ENCODE measurements around the gene ARID4B.
A peak's percentile ranks its signal among the peaks of the same experiment; 100 is the strongest.

The ARID4B gene

GRCh38 chr1:235240960-235241359 lies 87.0 kb downstream of the ARID4B start:
- H2AFZ ChIP-seq (ENCODE audit: low read depth, low read length) = no peak overlapping the region
- ATAC-seq (ENCODE audit: insufficient read depth, low read depth) (no peak), DNase-seq (no peak)
- no peak for TF ChIP-seq CTCF (IDR thresholded peaks at IDR 0.05; ENCODE audit: borderline replicate concordance, extremely low read depth, low read length, poor library complexity, severe bottlenecking)
- TF ChIP-seq EZH2 (IDR thresholded peaks at IDR 0.05; ENCODE audit: borderline replicate concordance, low read depth, low read length, severe bottlenecking) = no peak
- H3K4me2 ChIP-seq (ENCODE audit: insufficient read depth, low read length) = no peak overlapping the region
- peaks cover 48% of the 10 kb centered on the region for H3K36me3 ChIP-seq (ENCODE audit: insufficient read depth, low read length)
- no peak overlapping the region for H3K27ac ChIP-seq (ENCODE audit: low read length)
- H3K27me3 ChIP-seq (ENCODE audit: insufficient read depth, low read length, poor library complexity) = no peaks in the 10 kb centered on the region
- H4K20me1 ChIP-seq (ENCODE audit: insufficient read depth, low read length) = no peaks in the 10 kb centered on the region
- H3K9me3 ChIP-seq (ENCODE audit: insufficient read depth, low read length, severe bottlenecking) = no peaks in the 10 kb centered on the region
- peaks cover 30% of the 10 kb centered on the region for H3K79me2 ChIP-seq (ENCODE audit: insufficient read depth, low read length)
- peaks cover 27% of the 10 kb centered on the region for H3K4me1 ChIP-seq (ENCODE audit: insufficient read depth, low read length)
- H3K4me3 ChIP-seq (ENCODE audit: low read depth in 1 of 2, low read length in 2 of 2) = no peak overlapping the region
- no peak overlapping the region for H3K9ac ChIP-seq (ENCODE audit: low read depth, low read length)

GRCh38 chr1:235239851-235240250 lies 88.1 kb downstream of the ARID4B start:
- H3K4me3 ChIP-seq (ENCODE audit: low read depth in 1 of 2, low read length in 2 of 2) = no peak overlapping the region
- peaks cover 26% of the 10 kb centered on the region for H3K79me2 ChIP-seq (ENCODE audit: insufficient read depth, low read length)
- H3K4me1 ChIP-seq (ENCODE audit: insufficient read depth, low read length) = peaks cover 16% of the 10 kb centered on the region
- DNase-seq (no peak), ATAC-seq (ENCODE audit: insufficient read depth, low read depth) (no peak)
- H3K9ac ChIP-seq (ENCODE audit: low read depth, low read length) = no peak overlapping the region
- peaks cover 56% of the 10 kb centered on the region for H3K36me3 ChIP-seq (ENCODE audit: insufficient read depth, low read length)
- H4K20me1 ChIP-seq (ENCODE audit: insufficient read depth, low read length) = no peaks in the 10 kb centered on the region
- H3K4me2 ChIP-seq (ENCODE audit: insufficient read depth, low read length) = no peak overlapping the region
- no peak overlapping the region for H2AFZ ChIP-seq (ENCODE audit: low read depth, low read length)
- 0 out of 2 replicates have a peak overlapping the region, but pooled peaks have one; percentile 13 for H3K27ac ChIP-seq (ENCODE audit: low read length)
- H3K9me3 ChIP-seq (ENCODE audit: insufficient read depth, low read length, severe bottlenecking) = no peaks in the 10 kb centered on the region
- TF ChIP-seq CTCF (IDR thresholded peaks at IDR 0.05; ENCODE audit: borderline replicate concordance, extremely low read depth, low read length, poor library complexity, severe bottlenecking) = no peak
- no peak for TF ChIP-seq EZH2 (IDR thresholded peaks at IDR 0.05; ENCODE audit: borderline replicate concordance, low read depth, low read length, severe bottlenecking)
- H3K27me3 ChIP-seq (ENCODE audit: insufficient read depth, low read length, poor library complexity) = no peaks in the 10 kb centered on the region

GRCh38 chr1:235238558-235238957 lies 89.4 kb downstream of the ARID4B start:
- Histone ChIP-seq H3K9ac (ENCODE audit: low read depth, low read length) (no peak overlapping the region), H3K36me3 (ENCODE audit: insufficient read depth, low read length) (peaks cover 63% of the 10 kb centered on the region), H3K4me1 (ENCODE audit: insufficient read depth, low read length) (peaks cover 3% of the 10 kb centered on the region; the same call in 1 of the 2 replicates), H3K27me3 (ENCODE audit: insufficient read depth, low read length, poor library complexity) (no peaks in the 10 kb centered on the region), H3K4me3 (ENCODE audit: low read depth in 1 of 2, low read length in 2 of 2) (no peak overlapping the region), H2AFZ (ENCODE audit: low read depth, low read length) (no peak overlapping the region), H3K9me3 (ENCODE audit: insufficient read depth, low read length, severe bottlenecking) (no peaks in the 10 kb centered on the region), H3K4me2 (ENCODE audit: insufficient read depth, low read length) (no peak overlapping the region), H3K79me2 (ENCODE audit: insufficient read depth, low read length) (peaks cover 16% of the 10 kb centered on the region), H4K20me1 (ENCODE audit: insufficient read depth, low read length) (no peaks in the 10 kb centered on the region), H3K27ac (ENCODE audit: low read length) (no peak overlapping the region)
- DNase-seq (no peak), ATAC-seq (ENCODE audit: insufficient read depth, low read depth) (no peak)
- TF ChIP-seq CTCF (IDR thresholded peaks at IDR 0.05; ENCODE audit: borderline replicate concordance, extremely low read depth, low read length, poor library complexity, severe bottlenecking) (no peak), EZH2 (IDR thresholded peaks at IDR 0.05; ENCODE audit: borderline replicate concordance, low read depth, low read length, severe bottlenecking) (no peak)

GRCh38 chr1:235236128-235236527 lies 91.9 kb downstream of the ARID4B start:
- H3K4me2 ChIP-seq (ENCODE audit: insufficient read depth, low read length) = no peak overlapping the region
- H3K9me3 ChIP-seq (ENCODE audit: insufficient read depth, low read length, severe bottlenecking) = no peaks in the 10 kb centered on the region
- H3K4me3 ChIP-seq (ENCODE audit: low read depth in 1 of 2, low read length in 2 of 2) = no peak overlapping the region
- ATAC-seq (ENCODE audit: insufficient read depth, low read depth) (no peak), DNase-seq (no peak)
- H2AFZ ChIP-seq (ENCODE audit: low read depth, low read length) = no peak overlapping the region
- H3K27ac ChIP-seq (ENCODE audit: low read length) = no peak overlapping the region
- peaks cover 73% of the 10 kb centered on the region for H3K36me3 ChIP-seq (ENCODE audit: insufficient read depth, low read length)
- H3K27me3 ChIP-seq (ENCODE audit: insufficient read depth, low read length, poor library complexity) = no peaks in the 10 kb centered on the region
- H3K79me2 ChIP-seq (ENCODE audit: insufficient read depth, low read length) = peaks cover 4% of the 10 kb centered on the region
- H3K4me1 ChIP-seq (ENCODE audit: insufficient read depth, low read length) = no peaks in the 10 kb centered on the region
- no peaks in the 10 kb centered on the region for H4K20me1 ChIP-seq (ENCODE audit: insufficient read depth, low read length)
- TF ChIP-seq CTCF (IDR thresholded peaks at IDR 0.05; ENCODE audit: borderline replicate concordance, extremely low read depth, low read length, poor library complexity, severe bottlenecking) (no peak), EZH2 (IDR thresholded peaks at IDR 0.05; ENCODE audit: borderline replicate concordance, low read depth, low read length, severe bottlenecking) (no peak)
- H3K9ac ChIP-seq (ENCODE audit: low read depth, low read length) = no peak overlapping the region

Measured in DND-41 (cell line).